Dedifferentiated amniotic fluid mesenchymal stem cell (primary cell): Measurements from ENCODE around the gene DNAJC1.
"Not testable (repeated sequence)": the region's sequence is repeated elsewhere in the genome, so short reads cannot be mapped to it uniquely, and the experiment has no call there.

Experiments used
- DNase-seq: peaks from one replicate; pipeline ENCODE4 v3.0.0-alpha.2; 2016; ENCODE audit errors: extremely low spot score

DNAJC1 gene

GRCh38 chr10:21826725-21827124 is 176.8 kb downstream of the DNAJC1 start:
- no peak for DNase-seq

GRCh38 chr10:21825345-21825744 is 178.2 kb downstream of the DNAJC1 start:
- no peak for DNase-seq

- DNase-seq: no peak
Observed at GRCh38 chr10:21824409-21824808, 179.1 kb downstream of the DNAJC1 start.

GRCh38 chr10:21823617-21824016 is 179.9 kb downstream of the DNAJC1 start:
- no peak for DNase-seq

- DNase-seq: not testable (repeated sequence)
Observed at GRCh38 chr10:21822273-21822672, 181.3 kb downstream of the DNAJC1 start.

- DNase-seq: no peak
Observed at GRCh38 chr10:21820952-21821351, 182.6 kb downstream of the DNAJC1 start.

- DNase-seq: not testable (repeated sequence)
Observed at GRCh38 chr10:21818416-21818815, 185.1 kb downstream of the DNAJC1 start.

GRCh38 chr10:21814866-21815265 is 188.7 kb downstream of the DNAJC1 start:
- no peak for DNase-seq

GRCh38 chr10:21813946-21814345 is 189.6 kb downstream of the DNAJC1 start:
- DNase-seq: no peak

- DNase-seq: no peak
Observed at GRCh38 chr10:21811245-21811585, 192.3 kb downstream of the DNAJC1 start.

- DNase-seq: no peak
Observed at GRCh38 chr10:21810582-21811244, 192.8 kb downstream of the DNAJC1 start.

GRCh38 chr10:21808550-21808949 is 195.0 kb downstream of the DNAJC1 start:
- no peak for DNase-seq

GRCh38 chr10:21807180-21807579 is 196.3 kb downstream of the DNAJC1 start:
- DNase-seq: no peak

GRCh38 chr10:21803374-21803773 is 200.2 kb downstream of the DNAJC1 start:
- no peak for DNase-seq

- no peak for DNase-seq
Observed at GRCh38 chr10:21801609-21802008, 201.9 kb downstream of the DNAJC1 start.

- DNase-seq: no peak
Observed at GRCh38 chr10:21797984-21798765, 205.4 kb downstream of the DNAJC1 start.

GRCh38 chr10:21797533-21797932 is 206.0 kb downstream of the DNAJC1 start:
- DNase-seq: no peak

GRCh38 chr10:21791276-21791675 is 212.3 kb downstream of the DNAJC1 start:
- no peak for DNase-seq

- DNase-seq: no peak
Observed at GRCh38 chr10:21776883-21777282, 226.6 kb downstream of the DNAJC1 start.

GRCh38 chr10:21771219-21771618 is 232.3 kb downstream of the DNAJC1 start:
- no peak for DNase-seq

- no peak for DNase-seq
Observed at GRCh38 chr10:21769041-21769440, 234.5 kb downstream of the DNAJC1 start.

GRCh38 chr10:21764466-21765189 is 238.9 kb downstream of the DNAJC1 start:
- no peak for DNase-seq

- DNase-seq: no peak
Observed at GRCh38 chr10:21760332-21760731, 243.2 kb downstream of the DNAJC1 start.
